HepG2 (cell line): ENCODE measurements around the gene GSK3B. TPM values are rescaled to one million over a fixed set of nuclear protein-coding genes. Genes with fewer than 3 reads are reported as not detected.

Experiments
- ATF1 ChIP-seq: IDR thresholded peaks from 2 replicates; pipeline ENCODE4 v1.6.1; 2016; ENCODE audit warnings: mild to moderate bottlenecking, control low read depth
- CCAR2 ChIP-seq: fragments of 200-400 bp; formaldehyde crosslinking; optimal IDR thresholded peaks from 2 replicates; pipeline ENCODE3; 2018; ENCODE audit warnings: low read depth, mild to moderate bottlenecking, low read length, moderate library complexity
- DR1 ChIP-seq: sonication (generic); formaldehyde crosslinking; IDR thresholded peaks from 2 replicates; pipeline ENCODE4 v1.8.0; 2021; ENCODE audit warnings: mild to moderate bottlenecking, missing genetic modification reagents, inconsistent platforms
- ETV6 ChIP-seq: sonication (generic); formaldehyde crosslinking; conservative IDR thresholded peaks from 2 replicates; pipeline ENCODE4 v1.4.0; 2020; ENCODE audit warnings: missing genetic modification reagents
- FOXK2 ChIP-seq: fragments of 450-650 bp; IDR thresholded peaks from 2 replicates; pipeline ENCODE4 v1.6.1; 2016
- IKZF1 ChIP-seq: fragments of 450-650 bp; IDR thresholded peaks from 2 replicates; pipeline ENCODE4 v1.7.1; 2016
- KLF13 ChIP-seq: sonication (generic); formaldehyde crosslinking; IDR thresholded peaks from 2 replicates; pipeline ENCODE4 v1.4.0; 2020; ENCODE audit warnings: mild to moderate bottlenecking, missing genetic modification reagents
- NFATC3 ChIP-seq: sonication (generic); formaldehyde crosslinking; IDR thresholded peaks from 2 replicates; pipeline ENCODE4 v1.5.1; 2020; ENCODE audit warnings: mild to moderate bottlenecking, missing genetic modification reagents
- PHF21A ChIP-seq: sonication (generic); formaldehyde crosslinking; IDR thresholded peaks from 2 replicates; pipeline ENCODE4 v1.5.0; 2020; ENCODE audit warnings: mild to moderate bottlenecking, missing genetic modification reagents
- RCOR2 ChIP-seq: IDR thresholded peaks from 2 replicates; pipeline ENCODE4 v1.6.1; 2016; ENCODE audit warnings: missing biosample characterization, missing genetic modification reagents
- TCF12 ChIP-seq, 2 experiments: fragments of 450-650 bp in 1 of 2; sonication (generic) in 1 of 2; formaldehyde crosslinking in 1 of 2; IDR thresholded peaks; 2 replicates each; pipeline versions ENCODE4 v1.6.1 to v1.8.0; 2017 to 2022; ENCODE audit warnings: antibody characterized with exemption in 1 of 2, mild to moderate bottlenecking in 1 of 2, missing genetic modification reagents in 1 of 2, moderate library complexity in 1 of 2
- U2AF1 ChIP-seq: fragments of 200-400 bp; formaldehyde crosslinking; optimal IDR thresholded peaks from 2 replicates; pipeline ENCODE3; 2017; ENCODE audit warnings: mild to moderate bottlenecking, low read depth, low read length
- ZFYVE20 ChIP-seq: sonication (generic); formaldehyde crosslinking; IDR thresholded peaks from 2 replicates; pipeline ENCODE4 v1.8.0; 2023; ENCODE audit warnings: low read depth, mild to moderate bottlenecking, moderate library complexity, missing genetic modification reagents, borderline replicate concordance
- ZNF143 ChIP-seq: sonication (generic); formaldehyde crosslinking; IDR thresholded peaks from 2 replicates; pipeline ENCODE4 v1.4.0; 2020; ENCODE audit warnings: missing genetic modification reagents
- ZNF468 ChIP-seq: sonication (generic); formaldehyde crosslinking; IDR thresholded peaks from 2 replicates; pipeline ENCODE4 v1.8.0; 2022; ENCODE audit warnings: mild to moderate bottlenecking, moderate library complexity, missing genetic modification reagents
- ZNF572 ChIP-seq: sonication (generic); formaldehyde crosslinking; IDR thresholded peaks from 2 replicates; pipeline ENCODE4 v1.5.1; 2020; ENCODE audit warnings: mild to moderate bottlenecking, missing genetic modification reagents
- polyA plus RNA-seq, 8 experiments: library from polyadenylated mRNA; depleted of rRNA in 3 of 8; stranded (reverse) in 7 of 8; unstranded in 1 of 8; fragments of >200 nt; fragmentation: Illumina TruSeq in 4 of 8; extraction: Trizol in 4 of 8; gene quantifications; 2 replicates each; pipeline versions ENCODE4 v1.2.1 to v1.2.3, GENCODE V29; 2011 to 2016; ENCODE audit warnings: low read depth in 4 of 8, missing spikeins in 1 of 8, mixed read lengths in 1 of 8; ENCODE audit not compliant: insufficient read depth in 1 of 8
- total RNA-seq, 5 experiments: library from RNA; depleted of rRNA; stranded (reverse); fragments of >200 nt; fragmentation: Illumina TruSeq; extraction: Trizol; gene quantifications; 2 replicates each; pipeline ENCODE4 v1.2.3, GENCODE V29; 2016; ENCODE audit warnings: low read depth in 1 of 5
- TF ChIP-seq, protein P1 (sequence below): IDR thresholded peaks from 2 replicates; pipeline ENCODE4 v1.6.1; 2016; ENCODE audit warnings: missing biosample characterization, missing genetic modification reagents, low read depth
- TF ChIP-seq, protein P2 (sequence below): sonication (generic); formaldehyde crosslinking; IDR thresholded peaks from 2 replicates; pipeline ENCODE4 v1.4.0; 2020; ENCODE audit warnings: missing genetic modification reagents, mild to moderate bottlenecking, borderline replicate concordance
- TF ChIP-seq, protein P3 (sequence below): sonication (generic); formaldehyde crosslinking; IDR thresholded peaks from 2 replicates; pipeline ENCODE4 v1.8.0; 2022; ENCODE audit warnings: missing genetic modification reagents, low read depth, mild to moderate bottlenecking, borderline replicate concordance
- TF ChIP-seq, protein P4 (sequence below): sonication (generic); formaldehyde crosslinking; IDR thresholded peaks from 2 replicates; pipeline ENCODE4 v1.4.0; 2020; ENCODE audit warnings: missing genetic modification reagents
- TF ChIP-seq, protein P5 (sequence below): sonication (generic); formaldehyde crosslinking; IDR thresholded peaks from 2 replicates; pipeline ENCODE4 v1.5.0; 2020; ENCODE audit warnings: missing genetic modification reagents
- TF ChIP-seq, protein P6 (sequence below): sonication (generic); formaldehyde crosslinking; IDR thresholded peaks from 2 replicates; pipeline ENCODE4 v1.4.0; 2020; ENCODE audit warnings: mild to moderate bottlenecking, missing genetic modification reagents

Gene GSK3B
- total and polyA plus RNA-seq, 2 of the 13 experiments (the other 11 are each of a cell fraction or from before 2014, with no cell fraction given) = 22.3 to 30.1 TPM

DNA sequence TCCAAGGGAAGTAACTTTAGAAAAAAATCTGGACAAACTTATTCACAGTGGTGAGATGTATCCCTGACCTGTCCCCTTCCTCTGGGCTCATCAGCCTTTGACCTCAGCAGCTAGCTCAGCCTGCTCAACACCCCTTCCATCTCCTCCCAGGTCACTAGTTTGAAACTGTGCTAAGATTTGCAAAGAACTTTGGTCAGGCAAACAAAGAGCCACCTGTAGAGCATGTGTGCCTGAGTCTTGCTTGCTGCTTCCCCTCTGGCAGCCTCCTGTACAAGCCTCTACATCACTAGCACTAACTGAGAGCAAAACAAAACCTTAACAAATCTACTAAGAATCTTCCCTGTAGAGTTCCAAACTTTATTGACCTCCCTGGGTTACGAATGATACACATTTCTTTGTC lies 268.4 kb downstream of the GSK3B start (continued):
- no peak for TF ChIP-seq TCF12 (IDR thresholded peaks at IDR 0.05)
- TF ChIP-seq TCF12 (CRISPR knock-in tag; IDR thresholded peaks at IDR 0.05) = no peak
- TF ChIP-seq ZNF468 = no peak
- no peak for TF ChIP-seq ETV6 (CRISPR knock-in tag)
- TF ChIP-seq ZNF572 (CRISPR knock-in tag) = no peak
- TF ChIP-seq, protein P1, sequence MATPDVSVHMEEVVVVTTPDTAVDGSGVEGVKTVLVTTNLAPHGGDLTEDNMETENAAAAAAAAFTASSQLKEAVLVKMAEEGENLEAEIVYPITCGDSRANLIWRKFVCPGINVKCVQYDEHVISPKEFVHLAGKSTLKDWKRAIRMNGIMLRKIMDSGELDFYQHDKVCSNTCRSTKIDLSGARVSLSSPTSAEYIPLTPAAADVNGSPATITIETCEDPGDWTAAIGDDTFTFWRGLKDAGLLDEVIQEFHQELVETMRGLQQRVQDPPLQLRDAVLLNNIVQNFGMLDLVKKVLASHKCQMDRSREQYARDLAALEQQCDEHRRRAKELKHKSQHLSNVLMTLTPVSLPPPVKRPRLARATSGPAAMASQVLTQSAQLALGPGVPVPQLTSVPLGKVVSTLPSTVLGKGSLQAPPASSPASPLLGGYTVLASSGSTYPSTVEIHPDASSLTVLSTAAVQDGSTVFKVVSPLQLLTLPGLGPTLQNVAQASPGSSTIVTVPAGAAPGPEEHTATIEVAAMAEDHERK = no peak
- TF ChIP-seq U2AF1 = no peak
- TF ChIP-seq PHF21A (CRISPR knock-in tag) = peak; percentile 61; the same call in 1 of the 2 replicates
- no peak for TF ChIP-seq ZFYVE20 (CRISPR knock-in tag)
- TF ChIP-seq ZNF143 (CRISPR knock-in tag) = no peak
- no peak for TF ChIP-seq FOXK2
- TF ChIP-seq RCOR2 (CRISPR knock-in tag) = peak; percentile 64; the same call in 1 of the 2 replicates
- TF ChIP-seq, protein P2, sequence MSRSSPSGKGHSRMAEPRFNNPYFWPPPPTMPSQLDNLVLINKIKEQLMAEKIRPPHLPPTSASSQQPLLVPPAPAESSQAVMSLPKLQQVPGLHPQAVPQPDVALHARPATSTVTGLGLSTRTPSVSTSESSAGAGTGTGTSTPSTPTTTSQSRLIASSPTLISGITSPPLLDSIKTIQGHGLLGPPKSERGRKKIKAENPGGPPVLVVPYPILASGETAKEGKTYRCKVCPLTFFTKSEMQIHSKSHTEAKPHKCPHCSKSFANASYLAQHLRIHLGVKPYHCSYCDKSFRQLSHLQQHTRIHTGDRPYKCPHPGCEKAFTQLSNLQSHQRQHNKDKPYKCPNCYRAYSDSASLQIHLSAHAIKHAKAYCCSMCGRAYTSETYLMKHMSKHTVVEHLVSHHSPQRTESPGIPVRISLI (CRISPR knock-in tag) = no peak
- no peak for TF ChIP-seq ATF1 (CRISPR knock-in tag)
- TF ChIP-seq, protein P3, sequence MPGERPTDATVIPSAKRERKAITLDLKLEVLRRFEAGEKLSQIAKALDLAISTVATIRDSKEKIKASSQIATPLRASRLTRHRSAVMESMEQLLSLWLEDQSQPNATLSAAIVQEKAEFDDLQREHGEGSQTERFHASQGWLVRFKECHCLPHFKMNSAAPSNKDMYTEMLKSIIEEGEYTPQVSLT (CRISPR knock-in tag) = no peak
- no peak for TF ChIP-seq IKZF1
- TF ChIP-seq, protein P4, sequence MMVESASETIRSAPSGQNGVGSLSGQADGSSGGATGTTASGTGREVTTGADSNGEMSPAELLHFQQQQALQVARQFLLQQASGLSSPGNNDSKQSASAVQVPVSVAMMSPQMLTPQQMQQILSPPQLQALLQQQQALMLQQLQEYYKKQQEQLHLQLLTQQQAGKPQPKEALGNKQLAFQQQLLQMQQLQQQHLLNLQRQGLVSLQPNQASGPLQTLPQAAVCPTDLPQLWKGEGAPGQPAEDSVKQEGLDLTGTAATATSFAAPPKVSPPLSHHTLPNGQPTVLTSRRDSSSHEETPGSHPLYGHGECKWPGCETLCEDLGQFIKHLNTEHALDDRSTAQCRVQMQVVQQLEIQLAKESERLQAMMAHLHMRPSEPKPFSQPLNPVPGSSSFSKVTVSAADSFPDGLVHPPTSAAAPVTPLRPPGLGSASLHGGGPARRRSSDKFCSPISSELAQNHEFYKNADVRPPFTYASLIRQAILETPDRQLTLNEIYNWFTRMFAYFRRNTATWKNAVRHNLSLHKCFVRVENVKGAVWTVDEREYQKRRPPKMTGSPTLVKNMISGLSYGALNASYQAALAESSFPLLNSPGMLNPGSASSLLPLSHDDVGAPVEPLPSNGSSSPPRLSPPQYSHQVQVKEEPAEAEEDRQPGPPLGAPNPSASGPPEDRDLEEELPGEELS (CRISPR knock-in tag) = peak; percentile 35; the same call in 1 of the 2 replicates
- TF ChIP-seq, protein P5, sequence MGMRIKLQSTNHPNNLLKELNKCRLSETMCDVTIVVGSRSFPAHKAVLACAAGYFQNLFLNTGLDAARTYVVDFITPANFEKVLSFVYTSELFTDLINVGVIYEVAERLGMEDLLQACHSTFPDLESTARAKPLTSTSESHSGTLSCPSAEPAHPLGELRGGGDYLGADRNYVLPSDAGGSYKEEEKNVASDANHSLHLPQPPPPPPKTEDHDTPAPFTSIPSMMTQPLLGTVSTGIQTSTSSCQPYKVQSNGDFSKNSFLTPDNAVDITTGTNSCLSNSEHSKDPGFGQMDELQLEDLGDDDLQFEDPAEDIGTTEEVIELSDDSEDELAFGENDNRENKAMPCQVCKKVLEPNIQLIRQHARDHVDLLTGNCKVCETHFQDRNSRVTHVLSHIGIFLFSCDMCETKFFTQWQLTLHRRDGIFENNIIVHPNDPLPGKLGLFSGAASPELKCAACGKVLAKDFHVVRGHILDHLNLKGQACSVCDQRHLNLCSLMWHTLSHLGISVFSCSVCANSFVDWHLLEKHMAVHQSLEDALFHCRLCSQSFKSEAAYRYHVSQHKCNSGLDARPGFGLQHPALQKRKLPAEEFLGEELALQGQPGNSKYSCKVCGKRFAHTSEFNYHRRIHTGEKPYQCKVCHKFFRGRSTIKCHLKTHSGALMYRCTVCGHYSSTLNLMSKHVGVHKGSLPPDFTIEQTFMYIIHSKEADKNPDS = no peak
- TF ChIP-seq CCAR2 = no peak
- TF ChIP-seq, protein P6, sequence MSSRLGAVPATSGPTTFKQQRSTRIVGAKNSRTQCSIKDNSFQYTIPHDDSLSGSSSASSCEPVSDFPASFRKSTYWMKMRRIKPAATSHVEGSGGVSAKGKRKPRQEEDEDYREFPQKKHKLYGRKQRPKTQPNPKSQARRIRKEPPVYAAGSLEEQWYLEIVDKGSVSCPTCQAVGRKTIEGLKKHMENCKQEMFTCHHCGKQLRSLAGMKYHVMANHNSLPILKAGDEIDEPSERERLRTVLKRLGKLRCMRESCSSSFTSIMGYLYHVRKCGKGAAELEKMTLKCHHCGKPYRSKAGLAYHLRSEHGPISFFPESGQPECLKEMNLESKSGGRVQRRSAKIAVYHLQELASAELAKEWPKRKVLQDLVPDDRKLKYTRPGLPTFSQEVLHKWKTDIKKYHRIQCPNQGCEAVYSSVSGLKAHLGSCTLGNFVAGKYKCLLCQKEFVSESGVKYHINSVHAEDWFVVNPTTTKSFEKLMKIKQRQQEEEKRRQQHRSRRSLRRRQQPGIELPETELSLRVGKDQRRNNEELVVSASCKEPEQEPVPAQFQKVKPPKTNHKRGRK (CRISPR knock-in tag) = no peak
- TF ChIP-seq NFATC3 = no peak
- no peak for TF ChIP-seq DR1
- no peak for TF ChIP-seq KLF13 (CRISPR knock-in tag)
